Trophoblast cell (in vitro differentiated cells and primary cell): ENCODE data around the gene NET1.

Experiments used
- DNase-seq, 2 donors: peaks; one replicate each; pipeline ENCODE4 v3.0.0-alpha.2; 2016
- H2AFZ ChIP-seq: 2 replicates; pipeline ENCODE4 v1.6.1; 2013; ENCODE audit warnings: low read length, moderate library complexity, mild to moderate bottlenecking; ENCODE audit not compliant: insufficient read depth, poor library complexity
- H2AK5ac ChIP-seq: 2 replicates; pipeline ENCODE4 v1.6.1; 2013; ENCODE audit warnings: mild to moderate bottlenecking, low read length
- H2BK120ac ChIP-seq: 2 replicates; pipeline ENCODE4 v1.6.1; 2013; ENCODE audit warnings: low read length, mild to moderate bottlenecking, moderate library complexity; ENCODE audit not compliant: insufficient read depth, poor library complexity
- H2BK12ac ChIP-seq: 2 replicates; pipeline ENCODE4 v1.6.1; 2013; ENCODE audit warnings: mild to moderate bottlenecking, low read length, moderate library complexity
- H2BK5ac ChIP-seq: 2 replicates; pipeline ENCODE4 v1.6.1; 2013; ENCODE audit warnings: low read length, low read depth, moderate library complexity, mild to moderate bottlenecking; ENCODE audit not compliant: poor library complexity
- H3K14ac ChIP-seq: 2 replicates; pipeline ENCODE4 v1.6.1; 2013; ENCODE audit warnings: mild to moderate bottlenecking, low read length
- H3K18ac ChIP-seq: 2 replicates; pipeline ENCODE4 v1.6.1; 2013; ENCODE audit warnings: mild to moderate bottlenecking, low read length
- H3K23ac ChIP-seq: 2 replicates; pipeline ENCODE4 v1.6.1; 2013; ENCODE audit warnings: low read length
- H3K27ac ChIP-seq: 2 replicates; pipeline ENCODE4 v1.5.1; 2013; ENCODE audit warnings: low read depth, mild to moderate bottlenecking, inconsistent platforms, low read length, moderate library complexity
- H3K27me3 ChIP-seq: 2 replicates; pipeline ENCODE4 v1.6.1; 2013; ENCODE audit warnings: inconsistent platforms, mild to moderate bottlenecking, low read length, moderate library complexity; ENCODE audit not compliant: insufficient read depth
- H3K36me3 ChIP-seq, 2 experiments: 1 replicate in 1 of 2; 2 replicates in 1 of 2; pipeline ENCODE4 v1.6.1; 2013; ENCODE audit warnings: low read length in 2 of 2, mild to moderate bottlenecking in 2 of 2, moderate library complexity in 1 of 2; ENCODE audit not compliant: insufficient read depth in 2 of 2, control insufficient read depth in 1 of 2
- H3K4ac ChIP-seq: 2 replicates; pipeline ENCODE4 v1.6.1; 2013; ENCODE audit warnings: low read depth, mild to moderate bottlenecking, low read length, moderate library complexity
- H3K4me1 ChIP-seq, 2 experiments: 1 replicate in 1 of 2; 2 replicates in 1 of 2; pipeline ENCODE4 v1.6.1; 2013; ENCODE audit warnings: low read length in 2 of 2, mild to moderate bottlenecking in 2 of 2, moderate library complexity in 1 of 2; ENCODE audit not compliant: insufficient read depth in 2 of 2, control insufficient read depth in 1 of 2
- H3K4me2 ChIP-seq: 2 replicates; pipeline ENCODE4 v1.6.1; 2013; ENCODE audit warnings: inconsistent platforms, mild to moderate bottlenecking, low read length, moderate library complexity
- H3K4me3 ChIP-seq: 2 replicates; pipeline ENCODE4 v1.5.1; 2013; ENCODE audit warnings: mild to moderate bottlenecking, low read depth, low read length, inconsistent platforms
- H3K79me1 ChIP-seq: one replicate; pipeline ENCODE4 v1.6.1; 2013; ENCODE audit warnings: low read length
- H3K79me2 ChIP-seq: 2 replicates; pipeline ENCODE4 v1.6.1; 2013; ENCODE audit warnings: low read length, mild to moderate bottlenecking; ENCODE audit not compliant: control insufficient read depth, insufficient read depth, poor library complexity
- H3K9ac ChIP-seq: 2 replicates; pipeline ENCODE4 v1.6.1; 2013; ENCODE audit warnings: mild to moderate bottlenecking, low read length
- H3K9me3 ChIP-seq: 2 replicates; pipeline ENCODE4 v1.6.1; 2013; ENCODE audit warnings: low read depth, mild to moderate bottlenecking, control low read depth, inconsistent platforms, low read length; ENCODE audit not compliant: insufficient read depth
- H4K12ac ChIP-seq: 2 replicates; pipeline ENCODE4 v1.6.1; 2013; ENCODE audit warnings: low read depth, mild to moderate bottlenecking, low read length, moderate library complexity
- H4K8ac ChIP-seq: 2 replicates; pipeline ENCODE4 v1.6.1; 2013; ENCODE audit warnings: low read depth, mild to moderate bottlenecking, low read length, moderate library complexity
- H4K91ac ChIP-seq: one replicate; pipeline ENCODE4 v1.6.1; 2013; ENCODE audit warnings: low read depth, mild to moderate bottlenecking, low read length, moderate library complexity
- WGBS: extraction: QIAGEN DNeasy Blood & Tissue Kit; methylation state at CpG from one replicate; pipeline ENCODE4 v1.1.7; 2013; ENCODE audit warnings: missing lambda C conversion rate; ENCODE audit not compliant: insufficient read length, insufficient coverage; ENCODE audit errors: extremely low coverage; 5-methylcytosine and 5-hydroxymethylcytosine counted together

Gene NET1

GRCh38 chr10:5449823-5450222 lies 37.5 kb downstream of the NET1 start:
- Histone ChIP-seq H4K8ac (no peak overlapping the region), H3K18ac (no peak overlapping the region), H2BK120ac (no peak overlapping the region), H2BK5ac (no peak overlapping the region), H3K9ac (no peak overlapping the region), H3K23ac (no peak overlapping the region), H2AFZ (no peak overlapping the region), H3K36me3 (peaks cover 7 to 22% of the 10 kb centered on the region in 2 experiments), H2BK12ac (no peak overlapping the region), H3K4me2 (peak overlapping the region; percentile 90), H3K4me1 (no peaks in the 10 kb centered on the region), H4K91ac (no peak overlapping the region), H3K4me3 (peak overlapping the region; percentile 65), H3K4ac (peak overlapping the region; percentile 86), H3K9me3 (no peaks in the 10 kb centered on the region), H3K27me3 (no peaks in the 10 kb centered on the region), H3K79me2 (peaks cover 10% of the 10 kb centered on the region), H3K27ac (peak overlapping the region; percentile 56), H2AK5ac (no peak overlapping the region), H3K14ac (no peak overlapping the region), H4K12ac (no peak overlapping the region), H3K79me1 (peaks cover 5% of the 10 kb centered on the region)
- WGBS: no CpG with 5 or more reads among the region's 8 CpGs
- peak; percentile 71 to 78 for DNase-seq

- Histone ChIP-seq H3K23ac (no peak overlapping the region), H2AFZ (no peak overlapping the region), H3K79me2 (peaks cover 10% of the 10 kb centered on the region), H3K18ac (no peak overlapping the region), H3K9me3 (no peaks in the 10 kb centered on the region), H3K9ac (no peak overlapping the region), H3K4me3 (no peak overlapping the region), H2BK120ac (no peak overlapping the region), H3K14ac (no peak overlapping the region), H3K27ac (peak overlapping the region; percentile 67), H3K27me3 (no peaks in the 10 kb centered on the region), H3K36me3 (peaks cover 9 to 25% of the 10 kb centered on the region in 2 experiments), H2BK5ac (no peak overlapping the region), H3K4me1 (no peaks in the 10 kb centered on the region), H3K4me2 (peak overlapping the region; percentile 57), H2BK12ac (no peak overlapping the region), H4K8ac (no peak overlapping the region), H3K79me1 (peaks cover 3% of the 10 kb centered on the region), H4K12ac (no peak overlapping the region), H3K4ac (peak overlapping the region; percentile 43), H2AK5ac (no peak overlapping the region), H4K91ac (no peak overlapping the region)
- WGBS: no CpG with 5 or more reads among the region's 4 CpGs
- peak in 1 of 2 donors; percentile 69 for DNase-seq
These were observed 38.4 kb downstream of the NET1 start for GRCh38 chr10:5450605-5451384.

GRCh38 chr10:5453749-5454489 lies 41.6 kb downstream of the NET1 start:
- Histone ChIP-seq H3K27me3 (no peaks in the 10 kb centered on the region), H2BK120ac (no peak overlapping the region), H4K8ac (no peak overlapping the region), H3K79me2 (peaks cover 3% of the 10 kb centered on the region), H3K4me1 (peaks cover 0 to 4% of the 10 kb centered on the region in 2 experiments), H2AK5ac (no peak overlapping the region), H3K23ac (no peak overlapping the region), H3K36me3 (peaks cover 16 to 38% of the 10 kb centered on the region in 2 experiments), H3K14ac (no peak overlapping the region), H2AFZ (no peak overlapping the region), H3K18ac (no peak overlapping the region), H3K79me1 (no peaks in the 10 kb centered on the region), H3K4me2 (no peak overlapping the region), H3K9me3 (no peaks in the 10 kb centered on the region), H4K91ac (no peak overlapping the region), H2BK5ac (no peak overlapping the region), H3K9ac (no peak overlapping the region), H3K4me3 (no peak overlapping the region), H3K4ac (no peak overlapping the region), H4K12ac (no peak overlapping the region), H3K27ac (peak overlapping the region; percentile 16), H2BK12ac (no peak overlapping the region)
- DNase-seq: no peak
- WGBS: no CpG with 5 or more reads among the region's 13 CpGs

GRCh38 chr10:5456563-5456962 lies 44.2 kb downstream of the NET1 start:
- DNase-seq: no peak
- Histone ChIP-seq H4K12ac (no peak overlapping the region), H3K27ac (peak overlapping the region; percentile 12), H3K9me3 (no peaks in the 10 kb centered on the region), H2BK12ac (no peak overlapping the region), H3K14ac (no peak overlapping the region), H3K18ac (no peak overlapping the region), H3K79me1 (peaks cover 4% of the 10 kb centered on the region), H3K36me3 (peaks cover 23 to 55% of the 10 kb centered on the region in 2 experiments), H3K4me3 (no peak overlapping the region), H4K91ac (no peak overlapping the region), H2BK120ac (no peak overlapping the region), H2AFZ (no peak overlapping the region), H4K8ac (no peak overlapping the region), H2BK5ac (no peak overlapping the region), H3K79me2 (no peaks in the 10 kb centered on the region), H3K4ac (no peak overlapping the region), H3K23ac (no peak overlapping the region), H2AK5ac (no peak overlapping the region), H3K4me1 (peaks cover 2 to 6% of the 10 kb centered on the region in 2 experiments), H3K9ac (no peak overlapping the region), H3K27me3 (no peaks in the 10 kb centered on the region), H3K4me2 (no peak overlapping the region)
- WGBS: no CpG with 5 or more reads among the region's 12 CpGs
